HG03066 (cell line): ENCODE measurements around the gene IL2RA.
"Not testable (repeated sequence)": the region's sequence is repeated elsewhere in the genome, so short reads cannot be mapped to it uniquely, and the experiment has no call there.

Source experiments
- ATAC-seq: cut with Tn5 transposase; IDR thresholded peaks from one replicate; pipeline ENCODE4 v1.9.1; 2021; ENCODE audit warnings: low read depth; ENCODE audit not compliant: unreplicated experiment

Gene IL2RA

DNA sequence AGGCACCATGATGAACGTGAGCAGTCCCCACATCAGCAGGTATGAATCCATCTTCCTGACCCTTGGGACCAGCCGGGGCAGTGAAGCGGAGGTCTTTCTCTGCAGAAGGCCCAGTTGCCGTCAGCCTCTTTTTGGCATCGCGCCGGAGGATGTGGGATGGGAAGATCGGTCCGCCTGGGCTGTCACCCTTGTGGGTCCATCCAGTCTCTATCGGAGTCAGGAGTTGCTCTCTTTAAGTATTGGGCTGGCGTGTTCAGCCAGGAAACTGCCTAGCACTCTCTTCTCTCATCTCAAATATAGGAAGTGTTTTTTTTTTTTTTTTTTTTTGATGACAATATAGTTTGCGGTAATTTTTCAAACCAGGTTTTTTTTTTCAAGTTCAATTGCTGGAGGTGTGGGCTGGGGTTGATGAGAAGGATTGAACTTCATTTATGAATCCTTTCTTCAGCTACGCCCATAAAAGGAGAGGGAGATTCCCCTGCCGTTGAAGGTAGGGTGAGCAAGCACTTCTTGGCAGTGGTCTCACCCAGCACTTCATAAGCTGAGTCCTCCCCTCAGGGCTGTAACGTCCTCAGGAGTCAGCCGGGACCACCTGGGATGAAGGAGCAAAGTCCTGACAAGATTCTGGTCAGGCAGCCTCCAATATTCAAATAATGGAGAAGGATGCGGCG is at the start of gene IL2RA:
IL2RA (minus strand) TSS at position 267 of the 671 bp plus-strand sequence; CDS start at position 51, 216 bp downstream.
- ATAC-seq: no peak

DNA sequence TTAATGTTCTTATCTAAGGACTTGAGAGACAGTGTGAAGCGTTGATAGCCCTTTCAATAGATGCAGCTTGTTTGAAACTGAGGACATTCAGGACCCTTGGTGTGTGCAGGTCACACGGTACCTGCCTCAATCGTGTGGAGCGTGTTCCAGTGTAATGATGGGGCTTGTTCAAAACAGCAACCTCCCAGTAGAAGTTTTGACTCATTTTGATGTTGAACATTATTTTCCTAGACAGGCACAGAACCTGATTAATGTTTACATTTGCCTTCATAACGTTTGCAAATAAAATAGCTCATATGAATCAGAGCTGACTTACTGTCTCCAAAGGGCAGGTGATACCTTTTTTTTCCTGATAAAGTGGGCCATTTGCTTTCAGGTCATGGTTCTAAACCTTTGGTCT is 48.0 kb upstream of the IL2RA start:
- no peak for ATAC-seq

DNA sequence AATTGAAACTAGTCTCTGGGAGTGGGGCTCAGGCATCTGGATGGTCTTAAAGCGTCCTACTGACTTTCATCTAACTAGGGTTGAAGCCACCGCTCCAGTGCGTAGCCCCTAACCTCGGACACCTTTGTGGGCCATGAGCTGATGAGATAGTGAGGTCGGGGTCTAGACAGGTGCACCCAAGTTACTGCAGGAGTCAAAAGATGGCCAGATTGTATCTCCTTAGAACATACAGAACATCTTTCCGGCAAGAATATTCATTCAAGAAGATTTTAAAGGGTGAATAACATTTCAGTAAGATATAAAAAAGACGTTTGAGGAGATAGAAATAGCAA is 47.2 kb upstream of the IL2RA start:
- no peak for ATAC-seq

DNA sequence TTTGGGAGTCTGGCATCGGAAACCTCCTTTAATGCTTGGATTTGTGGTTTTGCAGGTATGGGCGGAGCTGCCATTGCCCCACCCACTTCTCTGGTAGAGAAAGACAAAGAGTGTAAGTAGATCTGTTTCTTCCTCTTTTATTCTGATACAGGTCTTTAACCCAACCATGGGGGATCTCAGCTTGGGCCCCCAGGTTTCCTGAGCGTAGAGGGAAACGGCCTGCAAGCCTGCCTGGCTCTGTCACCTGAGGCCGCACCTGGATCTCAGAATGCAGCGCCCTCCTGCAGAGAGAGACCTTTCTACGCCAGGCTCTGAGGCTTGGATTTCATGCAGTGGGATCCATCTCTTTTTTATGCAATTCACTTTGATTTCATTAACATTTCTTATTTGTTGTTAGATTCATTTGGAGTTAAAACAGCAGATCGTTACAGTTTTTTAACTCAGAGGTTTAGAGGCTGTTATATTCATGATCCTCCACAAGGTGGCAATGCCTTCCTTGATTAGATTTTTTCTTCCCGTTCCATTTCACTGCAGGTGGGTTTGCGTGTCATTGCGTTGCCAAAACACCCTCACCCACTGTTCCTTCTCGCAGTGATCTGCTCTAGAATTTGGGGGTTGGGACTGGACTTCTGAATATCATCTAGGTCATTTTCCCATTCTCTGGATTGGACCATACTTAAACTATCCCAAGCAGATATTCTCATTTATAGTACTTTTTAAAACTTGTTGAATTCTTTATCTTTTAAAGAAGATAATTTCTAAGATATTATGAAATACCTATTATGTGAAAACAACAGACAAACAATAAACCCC is 46.7 kb upstream of the IL2RA start:
- ATAC-seq: no peak

DNA sequence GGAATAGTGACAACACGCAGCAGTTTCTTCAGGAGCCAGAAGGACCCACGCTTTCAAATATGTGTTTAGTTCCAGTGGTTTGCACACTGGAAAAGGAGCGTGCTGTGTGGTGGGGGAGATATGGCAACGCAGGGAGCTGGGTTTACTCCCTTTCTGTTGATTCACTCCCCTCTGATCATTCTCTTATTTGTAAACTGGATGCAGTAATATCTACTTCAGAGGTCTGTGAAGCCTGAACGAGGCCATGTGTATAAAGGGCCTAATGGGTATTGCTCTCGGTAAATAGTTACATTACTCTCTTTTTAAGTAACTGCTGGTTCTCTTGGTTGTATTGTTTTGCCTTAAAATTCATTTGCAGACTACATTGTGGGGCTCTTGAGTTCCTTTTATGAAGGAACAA is 45.9 kb upstream of the IL2RA start:
- ATAC-seq: no peak

DNA sequence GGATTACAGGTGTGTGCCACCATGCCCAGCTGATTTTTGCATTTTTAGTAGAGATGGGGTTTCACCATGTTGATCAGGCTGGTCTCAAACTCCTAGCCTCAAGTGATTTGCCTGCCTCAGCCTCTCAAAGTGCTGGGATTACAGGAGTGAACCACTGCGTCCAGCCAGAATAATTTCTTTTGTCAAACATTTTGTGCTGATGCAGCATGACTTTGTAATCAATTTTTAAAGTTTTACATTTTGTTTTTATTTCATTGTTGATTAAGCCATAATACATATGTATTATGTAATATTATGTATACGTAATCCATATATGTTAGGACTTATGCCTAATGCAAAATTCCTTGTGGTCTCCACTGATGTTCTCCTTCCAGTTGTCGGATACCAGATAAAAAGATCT is 45.4 kb upstream of the IL2RA start:
- ATAC-seq: not testable (repeated sequence)

DNA sequence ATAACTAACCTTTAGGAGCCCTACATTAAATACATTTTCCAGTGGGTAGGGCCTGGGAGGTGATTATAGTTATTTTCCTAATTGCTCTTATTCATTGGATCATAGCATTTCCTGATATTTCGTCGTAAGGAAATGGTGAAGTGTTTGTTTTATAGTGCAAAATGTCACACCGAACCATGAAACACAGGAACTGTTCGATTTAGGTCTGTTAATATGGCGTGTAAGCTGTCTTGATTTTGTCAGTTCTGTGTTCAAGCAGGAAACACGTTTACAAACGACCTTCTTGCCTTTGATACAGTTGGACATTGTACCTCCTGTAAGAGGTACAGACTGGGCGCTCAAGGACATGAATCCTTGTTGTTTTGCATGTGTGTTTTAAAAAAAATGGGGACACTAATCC is 41.4 kb upstream of the IL2RA start:
- ATAC-seq: no peak

DNA sequence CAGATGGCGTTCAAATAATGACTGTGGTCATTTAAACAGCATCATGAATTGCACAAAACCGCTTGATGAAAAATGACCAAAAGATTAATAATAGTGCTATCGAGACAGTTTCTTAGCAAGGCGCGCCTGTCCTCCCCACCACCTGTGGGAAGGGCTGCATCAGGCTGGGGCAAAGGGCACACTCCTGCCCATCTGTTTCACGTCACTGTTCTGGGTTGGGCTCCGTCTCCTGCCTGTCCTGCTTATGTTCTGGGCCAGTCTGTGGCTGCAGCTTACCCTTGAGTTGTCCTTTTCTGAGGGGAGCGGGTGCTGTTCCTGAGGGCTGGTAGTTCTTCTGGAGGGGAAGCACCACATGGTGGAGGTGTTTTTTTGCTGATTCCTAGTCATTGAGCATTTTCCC is 40.0 kb upstream of the IL2RA start:
- ATAC-seq: no peak

DNA sequence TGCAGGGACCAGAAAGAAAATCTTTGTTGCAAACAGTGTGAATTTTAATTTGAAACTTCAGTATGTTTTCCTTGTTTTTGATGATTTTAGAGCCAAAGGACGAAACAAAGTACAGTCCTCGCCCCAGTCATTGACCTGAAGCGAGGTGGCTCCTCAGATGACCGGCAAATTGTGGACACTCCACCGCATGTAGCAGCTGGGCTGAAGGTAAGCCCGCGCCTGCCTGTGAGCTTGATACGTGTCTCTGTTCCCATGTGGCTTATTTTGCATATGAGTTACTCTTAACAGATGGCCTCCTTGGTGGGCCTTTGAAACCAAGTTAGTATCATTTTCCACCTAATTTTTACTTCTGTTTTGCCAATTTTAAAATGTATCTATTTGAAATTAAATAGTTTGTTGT is 39.0 kb upstream of the IL2RA start:
- ATAC-seq: peak; percentile 65

DNA sequence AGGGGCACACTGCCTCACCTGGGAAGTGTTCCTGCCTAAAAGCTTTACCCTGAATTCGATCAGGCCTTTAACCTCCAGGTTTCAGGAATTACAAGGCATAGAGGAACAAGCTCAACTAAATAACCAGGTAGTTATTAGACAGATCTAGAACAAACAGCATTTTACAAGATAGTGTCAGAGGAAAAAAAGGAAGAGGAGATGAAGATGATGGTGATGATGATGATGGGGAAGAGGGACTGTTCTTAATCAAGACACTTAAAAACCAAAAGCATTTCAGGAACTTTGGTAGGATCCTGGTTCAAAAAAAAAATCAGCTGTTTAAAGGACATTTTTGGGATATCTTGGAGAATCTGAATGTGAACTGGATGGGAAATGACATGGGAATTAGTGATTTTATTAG is 38.2 kb upstream of the IL2RA start:
- ATAC-seq: no peak

DNA sequence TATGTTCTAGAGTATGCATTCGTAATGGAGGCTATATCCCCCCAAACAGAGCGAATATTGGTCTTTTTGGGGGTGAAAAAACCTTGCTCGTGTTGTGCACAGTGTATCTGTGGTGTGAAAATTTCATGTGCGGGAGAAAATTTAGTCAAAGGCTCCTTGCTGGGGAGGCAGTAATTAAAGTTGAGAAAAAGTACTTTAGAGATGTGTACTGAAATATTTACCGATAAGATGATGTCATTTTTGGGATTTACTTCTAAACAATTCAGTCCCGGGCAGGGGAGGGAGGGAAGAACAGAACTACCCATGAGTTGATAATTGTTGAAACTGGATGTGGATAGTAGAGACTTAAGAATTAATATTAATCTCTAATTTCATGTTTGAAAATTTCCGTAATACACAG is 36.0 kb upstream of the IL2RA start:
- ATAC-seq: no peak

DNA sequence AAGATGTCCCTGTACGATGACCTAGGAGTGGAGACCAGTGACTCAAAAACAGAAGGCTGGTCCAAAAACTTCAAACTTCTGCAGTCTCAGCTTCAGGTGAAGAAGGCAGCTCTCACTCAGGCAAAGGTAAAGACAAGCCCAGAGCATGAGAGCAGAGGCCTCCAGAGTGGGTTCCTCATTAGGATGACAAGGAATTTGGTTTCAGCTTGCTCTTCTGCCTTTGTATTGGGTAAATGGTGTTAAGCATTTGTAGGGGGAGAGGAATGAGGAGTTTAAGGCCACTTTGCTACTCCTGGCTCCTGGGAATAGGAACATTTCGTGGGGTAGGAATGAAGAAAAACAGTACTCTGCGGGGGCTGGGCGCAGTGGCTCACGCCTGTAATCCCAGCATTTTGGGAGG is 34.9 kb upstream of the IL2RA start:
- ATAC-seq: no peak

DNA sequence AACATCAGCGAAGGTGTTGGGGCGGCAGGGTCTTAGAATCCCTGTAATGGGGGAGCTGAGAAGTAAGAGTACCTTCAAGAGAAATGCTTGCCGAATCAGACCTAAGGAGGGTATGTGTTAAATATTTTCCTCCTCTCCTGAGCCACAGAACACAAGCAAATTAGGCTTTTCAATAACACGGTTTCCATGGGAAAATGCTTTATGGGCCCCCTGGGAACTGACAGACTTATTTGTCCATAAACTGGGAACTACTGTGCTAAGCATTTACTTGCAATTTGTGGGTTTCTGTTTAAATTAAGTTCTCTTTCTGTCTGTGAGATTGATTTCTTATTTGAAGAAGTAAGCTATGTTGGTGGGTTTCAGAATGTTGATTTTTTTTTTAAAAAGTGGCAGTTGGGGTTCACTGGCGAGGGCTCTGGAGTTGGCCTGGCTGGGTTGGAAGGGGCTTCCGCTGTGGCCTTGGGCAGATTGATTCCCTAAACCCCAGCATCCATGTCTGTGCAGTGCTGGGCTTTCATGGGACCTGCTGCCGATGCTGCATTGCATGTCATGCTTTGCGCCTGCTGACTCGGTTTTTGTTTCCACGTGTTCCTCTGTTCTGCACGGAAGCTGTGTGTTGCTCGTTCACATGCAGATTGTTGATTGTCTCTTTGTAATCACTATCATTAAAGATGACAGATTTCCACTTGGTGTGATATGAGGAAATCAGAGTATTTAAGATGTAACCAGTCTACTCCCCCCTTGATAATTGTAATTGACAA is 33.8 kb upstream of the IL2RA start:
- ATAC-seq: no peak

DNA sequence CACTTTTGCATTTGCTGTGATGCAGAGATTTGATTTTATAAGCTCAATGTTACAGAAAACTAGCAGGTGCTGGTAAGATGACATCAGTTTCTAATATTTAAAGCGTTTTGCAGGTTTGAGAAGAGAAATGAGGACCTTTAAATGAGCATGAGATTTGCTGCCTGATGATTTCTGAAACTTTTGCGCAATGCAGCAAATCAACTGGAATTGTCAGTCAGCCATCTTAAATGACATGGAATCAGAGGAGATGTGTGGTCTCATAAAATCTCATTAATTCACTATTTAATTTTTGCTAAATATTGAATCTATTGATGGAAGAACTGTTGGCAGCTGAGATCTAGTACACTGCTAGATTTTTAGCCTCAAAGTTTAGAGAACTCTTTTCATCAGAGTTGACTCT is 30.6 kb upstream of the IL2RA start:
- no peak for ATAC-seq

DNA sequence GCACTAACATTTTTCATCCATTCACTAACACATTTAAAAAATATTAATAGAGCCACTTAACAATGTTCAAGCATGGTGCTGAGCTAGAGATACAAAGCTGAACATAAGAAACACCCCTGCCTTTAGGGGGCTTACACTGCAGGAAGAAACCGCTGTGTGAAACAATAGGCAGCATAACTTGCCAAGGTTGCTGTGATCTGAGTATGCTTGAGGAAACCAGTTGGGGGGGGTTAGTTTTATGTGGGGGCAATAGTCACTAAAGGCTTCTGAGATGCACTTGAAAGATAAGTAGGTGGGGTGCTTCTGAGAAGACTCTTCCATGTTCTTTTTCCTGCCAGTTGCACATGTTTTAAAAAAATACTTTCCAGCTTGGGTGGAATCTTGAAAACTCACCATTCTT is 29.5 kb upstream of the IL2RA start:
- no peak for ATAC-seq

DNA sequence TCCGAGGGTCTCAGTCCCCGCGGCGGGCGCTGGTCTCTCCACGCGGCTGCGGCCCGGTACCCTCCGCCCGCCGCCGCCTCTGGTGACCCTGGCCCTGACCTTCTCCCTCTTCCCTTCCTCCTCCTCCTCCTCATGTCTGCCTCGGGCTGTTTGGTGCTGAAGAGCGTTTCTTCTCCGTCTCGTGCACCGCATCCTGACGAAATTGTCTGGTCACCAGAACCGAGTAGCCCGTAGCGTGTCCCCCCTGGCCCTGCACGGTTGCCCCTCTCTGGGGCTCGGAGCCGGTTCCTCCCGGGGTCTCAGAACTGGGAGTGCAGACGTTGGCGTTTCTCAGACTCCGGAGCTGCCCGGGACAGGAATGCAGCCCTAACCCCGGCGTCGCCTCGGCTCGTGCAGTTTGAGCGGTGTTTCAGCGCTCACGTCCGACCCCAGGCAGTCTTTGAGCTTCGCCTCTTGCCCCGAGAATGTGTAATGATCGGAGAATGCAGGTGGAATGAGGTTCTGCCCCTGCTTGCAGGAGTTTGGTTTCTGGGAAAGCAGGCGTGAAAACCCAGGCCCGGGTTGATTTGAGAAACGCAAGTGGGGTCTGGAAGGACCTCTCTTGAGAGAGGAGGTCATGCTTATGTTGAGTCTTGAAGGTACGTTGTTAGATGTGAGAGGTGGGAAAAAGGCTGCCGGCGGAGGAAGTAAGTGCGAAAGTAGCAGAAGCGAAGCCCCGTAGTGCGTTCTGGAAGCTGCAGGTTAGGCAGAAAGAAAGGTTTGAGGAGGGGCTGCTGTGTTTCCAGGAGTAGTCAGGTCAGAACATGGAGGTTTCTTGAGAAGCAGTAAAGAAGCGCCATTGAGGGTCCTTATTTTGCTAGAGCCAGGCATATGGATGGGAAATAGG is 27.4 kb upstream of the IL2RA start:
- no peak for ATAC-seq

DNA sequence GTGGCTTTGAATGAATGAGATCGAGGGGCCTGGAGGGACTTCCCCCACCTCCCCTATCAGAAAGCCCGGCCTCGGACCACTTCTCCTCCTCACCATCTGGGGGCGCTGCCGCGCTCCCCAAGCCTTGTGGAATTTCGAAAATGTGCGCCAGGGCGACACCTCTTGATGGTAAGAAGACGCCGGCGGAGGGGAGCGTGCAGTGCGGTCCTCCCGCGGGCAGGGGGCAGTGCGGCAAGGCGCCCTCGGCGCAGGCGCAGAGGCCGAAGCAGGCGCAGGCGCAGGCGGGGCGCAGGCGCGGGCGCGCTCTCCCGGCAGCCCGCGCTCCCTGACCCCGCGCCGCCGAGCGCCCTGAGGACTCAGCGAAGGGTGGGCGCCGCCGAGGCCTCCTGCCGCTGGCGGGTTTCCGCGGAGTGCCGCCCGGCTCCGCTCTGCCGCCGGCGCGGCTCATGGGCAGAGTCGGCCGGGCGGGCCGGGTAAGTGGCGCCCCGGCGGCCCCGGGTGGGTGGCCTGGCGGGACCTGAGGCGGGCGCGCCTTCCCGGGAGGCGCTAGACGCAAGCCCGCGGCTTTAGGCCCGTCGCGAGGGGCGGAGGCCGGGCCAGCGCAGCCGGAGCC is 26.7 kb upstream of the IL2RA start, which contains the start of gene RBM17:
RBM17 (plus strand) TSS at position 314 of the 613 bp plus-strand sequence. CDS start 8,032 bp downstream, outside the sequence.
- ATAC-seq: peak; percentile 79

DNA sequence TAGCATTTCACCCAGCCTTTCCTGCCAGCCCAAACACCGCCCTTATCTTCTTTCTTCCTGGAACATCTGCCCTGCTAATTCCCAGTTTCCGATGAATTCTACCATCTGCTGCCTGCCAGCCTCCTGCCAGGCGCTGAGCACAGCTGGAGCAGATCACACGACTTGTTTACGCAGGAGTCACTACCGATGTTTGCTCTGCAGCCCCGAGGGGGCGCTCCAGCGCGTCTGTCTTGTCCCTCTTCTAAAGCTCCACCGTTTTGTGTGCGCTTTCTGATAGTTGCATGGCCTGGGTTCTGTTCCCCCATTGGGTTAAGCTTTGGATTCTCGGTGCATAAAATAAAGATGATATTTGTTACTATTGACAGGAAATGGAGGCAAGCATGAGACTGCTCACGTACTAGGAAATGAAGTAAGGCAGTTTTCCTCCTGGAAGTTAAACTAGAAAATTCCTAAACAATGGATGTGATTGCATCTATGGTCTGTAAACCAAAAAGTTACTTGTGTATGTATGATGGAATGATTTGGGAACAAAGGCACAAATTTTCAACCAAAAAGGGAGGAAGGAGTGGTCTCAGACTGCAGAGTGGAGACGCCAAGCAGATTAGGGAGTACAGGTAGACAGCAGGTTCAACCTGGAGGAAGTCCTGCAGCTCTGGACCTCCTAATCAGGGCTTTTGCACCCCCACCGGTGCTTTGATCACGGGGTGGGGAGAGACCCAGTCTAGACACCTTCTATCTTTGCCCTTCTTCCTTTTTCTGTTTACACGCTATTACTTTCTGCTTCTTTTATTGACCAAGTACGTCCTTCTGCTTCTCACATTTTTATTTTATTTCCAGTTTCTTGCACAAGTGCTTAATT is 24.4 kb upstream of the IL2RA start:
- peak; percentile 51 for ATAC-seq
